Measurements from ENCODE around the gene FLYWCH1.

Gene FLYWCH1

DNA sequence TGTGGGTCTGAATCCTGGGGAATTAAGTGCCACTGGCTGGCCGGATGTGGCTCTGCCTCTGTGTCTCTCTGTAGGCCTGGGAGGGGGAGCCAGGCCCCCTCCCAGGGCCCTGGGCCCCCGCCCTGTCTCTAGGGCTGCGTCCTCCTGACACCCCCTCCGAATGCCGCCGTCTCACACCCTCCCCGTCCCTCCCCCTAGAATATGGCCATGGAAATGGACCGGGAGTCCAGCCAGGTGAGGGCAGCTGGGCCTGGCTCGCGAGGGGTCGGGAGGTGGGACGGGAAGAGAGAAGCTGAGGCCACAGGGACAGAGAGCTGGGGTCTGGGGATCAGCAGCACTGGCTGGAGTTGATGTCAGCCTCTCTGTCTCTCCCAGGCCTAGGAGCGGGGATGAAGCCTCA is 84.6 kb downstream of the FLYWCH1 start:
- Mint-ChIP-seq H3K4me1 (no peaks in the 10 kb centered on the region), H3K27me3 (ENCODE audit: low read depth, poor library complexity) (peaks cover 19% of the 10 kb centered on the region), H3K27ac (no peak overlapping the region), H3K9me3 (no peaks in the 10 kb centered on the region), H3K4me3 (no peak overlapping the region), H3K36me3 (ENCODE audit: low read depth) (no peaks in the 10 kb centered on the region)
- DNase-seq, result no peak
- TF ChIP-seq, protein P1, sequence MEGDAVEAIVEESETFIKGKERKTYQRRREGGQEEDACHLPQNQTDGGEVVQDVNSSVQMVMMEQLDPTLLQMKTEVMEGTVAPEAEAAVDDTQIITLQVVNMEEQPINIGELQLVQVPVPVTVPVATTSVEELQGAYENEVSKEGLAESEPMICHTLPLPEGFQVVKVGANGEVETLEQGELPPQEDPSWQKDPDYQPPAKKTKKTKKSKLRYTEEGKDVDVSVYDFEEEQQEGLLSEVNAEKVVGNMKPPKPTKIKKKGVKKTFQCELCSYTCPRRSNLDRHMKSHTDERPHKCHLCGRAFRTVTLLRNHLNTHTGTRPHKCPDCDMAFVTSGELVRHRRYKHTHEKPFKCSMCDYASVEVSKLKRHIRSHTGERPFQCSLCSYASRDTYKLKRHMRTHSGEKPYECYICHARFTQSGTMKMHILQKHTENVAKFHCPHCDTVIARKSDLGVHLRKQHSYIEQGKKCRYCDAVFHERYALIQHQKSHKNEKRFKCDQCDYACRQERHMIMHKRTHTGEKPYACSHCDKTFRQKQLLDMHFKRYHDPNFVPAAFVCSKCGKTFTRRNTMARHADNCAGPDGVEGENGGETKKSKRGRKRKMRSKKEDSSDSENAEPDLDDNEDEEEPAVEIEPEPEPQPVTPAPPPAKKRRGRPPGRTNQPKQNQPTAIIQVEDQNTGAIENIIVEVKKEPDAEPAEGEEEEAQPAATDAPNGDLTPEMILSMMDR (IDR thresholded peaks at IDR 0.05), result no peak

GRCh38 chr16:2999929-3000328 is 88.2 kb downstream of the FLYWCH1 start:
- TF ChIP-seq, protein P1 (IDR thresholded peaks at IDR 0.05), result no peak
- Mint-ChIP-seq H3K27ac (no peak overlapping the region), H3K4me3 (no peak overlapping the region), H3K9me3 (no peaks in the 10 kb centered on the region), H3K4me1 (no peaks in the 10 kb centered on the region), H3K36me3 (ENCODE audit: low read depth) (no peaks in the 10 kb centered on the region), H3K27me3 (ENCODE audit: low read depth, poor library complexity) (peaks cover 37% of the 10 kb centered on the region)
- DNase-seq, result no peak

- Mint-ChIP-seq H3K27ac (no peak overlapping the region), H3K9me3 (no peaks in the 10 kb centered on the region), H3K36me3 (ENCODE audit: low read depth) (no peaks in the 10 kb centered on the region), H3K4me3 (no peak overlapping the region), H3K27me3 (ENCODE audit: low read depth, poor library complexity) (peaks cover 43% of the 10 kb centered on the region), H3K4me1 (no peaks in the 10 kb centered on the region)
- TF ChIP-seq, protein P1 (IDR thresholded peaks at IDR 0.05), result no peak
- no peak for DNase-seq
Observed at GRCh38 chr16:3000540-3000939, 88.8 kb downstream of the FLYWCH1 start.

Data from nephron progenitor cell (in vitro differentiated cells).